HepG2 (cell line): ENCODE data around the gene BAZ1B. TPM values are rescaled to one million over a fixed set of nuclear protein-coding genes. Genes with fewer than 3 reads are reported as not detected.
"Not testable (repeated sequence)": the region's sequence is repeated elsewhere in the genome, so short reads cannot be mapped to it uniquely, and the experiment has no call there.

Experiments
- ATAC-seq: fragments of 200-7000 bp; cut with Tn5 transposase; 3 replicates; pipeline ENCODE4 v1.9.1; 2020; ENCODE audit warnings: mild to moderate bottlenecking, moderate library complexity
- BruUV-seq: library from RNA; stranded (reverse); fragments of 400-500 nt; replicated peaks from 2 replicates; lab custom pipeline; 2021; lab: Mats Ljungman, UMichigan
- CTCF ChIA-PET: fragments of 300-600 bp; formaldehyde crosslinking; extraction: SDS; loops from one replicate; lab custom pipeline; 2021; ENCODE audit warnings: low total read pairs, inconsistent platforms, low intra/inter-chr PET ratio; lab: Yijun Ruan, JAX
- POLR2A ChIA-PET: fragments of 350-600 bp; sonication (Branson Sonifier 250); formaldehyde crosslinking; loops from one replicate; lab custom pipeline; 2020; ENCODE audit warnings: antibody characterized with exemption, inconsistent platforms; lab: Yijun Ruan, JAX
- DNase-seq: peaks from one replicate; pipeline ENCODE4 v3.0.0-alpha.2; 2015; ENCODE audit warnings: low spot score
- FAIRE-seq: peaks from 3 replicates; lab custom pipeline; 2011; peaks lifted over from hg19 to GRCh38; lab: Jason Lieb, UNC
- H2AFZ ChIP-seq: one replicate; pipeline ENCODE4 v1.6.1; 2011; ENCODE audit warnings: low read length, inconsistent platforms
- H3K27ac ChIP-seq: fragments of 300-600 bp; 3 replicates; pipeline ENCODE4 v1.8.0; 2011; ENCODE audit warnings: mixed run types, mild to moderate bottlenecking, mixed read lengths, low read length, inconsistent platforms; ENCODE audit not compliant: insufficient read depth; ENCODE audit errors: extremely low read length
- H3K27me3 ChIP-seq, 2 experiments: fragments of 200-600 bp in 1 of 2; 2 replicates in 1 of 2; 3 replicates in 1 of 2; pipeline versions ENCODE4 v1.6.0 to v1.8.0; 2011; ENCODE audit warnings: low read length in 2 of 2, mild to moderate bottlenecking in 2 of 2, moderate library complexity in 2 of 2, inconsistent platforms in 1 of 2; ENCODE audit not compliant: insufficient read depth in 2 of 2, control insufficient read depth in 1 of 2
- H3K36me3 ChIP-seq, 2 experiments: fragments of 200-600 bp in 1 of 2; replicated peaks in 1 of 2; 2 replicates in 1 of 2; 3 replicates in 1 of 2; pipeline versions ENCODE4 v1.5.1 to v1.8.0; 2011; ENCODE audit warnings: low read length in 2 of 2, inconsistent platforms in 1 of 2; ENCODE audit not compliant: insufficient read depth in 2 of 2, control insufficient read depth in 1 of 2
- H3K4me1 ChIP-seq: 2 replicates; pipeline ENCODE4 v1.5.1; 2012; ENCODE audit warnings: low read length, inconsistent platforms; ENCODE audit not compliant: insufficient read depth
- H3K4me2 ChIP-seq: 2 replicates; pipeline ENCODE4 v1.6.0; 2011; ENCODE audit warnings: low read depth, low read length, inconsistent platforms
- H3K4me3 ChIP-seq, 3 experiments: fragments of 200-600 bp in 1 of 3; sonication (generic), shearing (Covaris generic) in 1 of 3; replicated peaks in 1 of 3; 2 replicates each; pipeline ENCODE4 v1.5.1; 2011 to 2016; ENCODE audit warnings: low read length in 3 of 3, inconsistent platforms in 2 of 3, low read depth in 2 of 3, mild to moderate bottlenecking in 2 of 3, control low read depth in 1 of 3, mixed read lengths in 1 of 3; ENCODE audit not compliant: insufficient read depth in 1 of 3
- H3K79me2 ChIP-seq: one replicate; pipeline ENCODE4 v1.6.1; 2011; ENCODE audit warnings: low read length, inconsistent platforms; ENCODE audit not compliant: insufficient read depth
- H3K9ac ChIP-seq: 2 replicates; pipeline ENCODE4 v1.6.0; 2011; ENCODE audit warnings: mild to moderate bottlenecking, low read depth, low read length, inconsistent platforms; ENCODE audit not compliant: insufficient read depth
- H3K9me3 ChIP-seq: 2 replicates; pipeline ENCODE4 v1.5.1; 2012; ENCODE audit warnings: mild to moderate bottlenecking, low read length
- H4K20me1 ChIP-seq: 2 replicates; pipeline ENCODE4 v1.6.0; 2011; ENCODE audit warnings: inconsistent platforms, mild to moderate bottlenecking, low read length, moderate library complexity; ENCODE audit not compliant: insufficient read depth
- BRCA1 ChIP-seq: sonication (generic); formaldehyde crosslinking; IDR thresholded peaks from 2 replicates; pipeline ENCODE4 v1.4.0; 2020; ENCODE audit warnings: missing genetic modification reagents
- EZH2 ChIP-seq: conservative IDR thresholded peaks from 2 replicates; pipeline ENCODE4 v1.6.1; 2012; ENCODE audit warnings: mild to moderate bottlenecking, low read depth, low read length, moderate library complexity
- HCFC1 ChIP-seq: fragments of 150-350 bp; IDR thresholded peaks from 2 replicates; pipeline ENCODE4 v1.6.1; 2014; ENCODE audit warnings: low read depth, low read length
- ISX ChIP-seq: sonication (generic); formaldehyde crosslinking; conservative IDR thresholded peaks from 2 replicates; pipeline ENCODE4 v1.5.0; 2020; ENCODE audit warnings: missing genetic modification reagents
- NCOA2 ChIP-seq: sonication (generic); formaldehyde crosslinking; IDR thresholded peaks from 2 replicates; pipeline ENCODE4 v1.8.0; 2022; ENCODE audit warnings: inconsistent platforms
- RARG ChIP-seq: sonication (generic); formaldehyde crosslinking; IDR thresholded peaks from 2 replicates; pipeline ENCODE4 v1.4.0; 2020; ENCODE audit warnings: low read depth, mild to moderate bottlenecking, missing genetic modification reagents
- SP5 ChIP-seq: IDR thresholded peaks from 2 replicates; pipeline ENCODE4 v1.6.1; 2016; ENCODE audit warnings: low read depth, borderline replicate concordance
- TP53 ChIP-seq: sonication (generic); formaldehyde crosslinking; conservative IDR thresholded peaks from 2 replicates; pipeline ENCODE4 v1.4.0; 2020; ENCODE audit warnings: missing genetic modification reagents
- YEATS4 ChIP-seq: sonication (generic); formaldehyde crosslinking; IDR thresholded peaks from 2 replicates; pipeline ENCODE4 v1.4.0; 2020; ENCODE audit warnings: missing genetic modification reagents, borderline replicate concordance
- ZBTB1 ChIP-seq: sonication (generic); formaldehyde crosslinking; IDR thresholded peaks from 2 replicates; pipeline ENCODE4 v1.4.0; 2020; ENCODE audit warnings: missing genetic modification reagents, borderline replicate concordance
- ZBTB38 ChIP-seq: sonication (generic); formaldehyde crosslinking; IDR thresholded peaks from 2 replicates; pipeline ENCODE4 v1.5.1; 2020; ENCODE audit warnings: mild to moderate bottlenecking, missing genetic modification reagents
- ZNF678 ChIP-seq: sonication (generic); formaldehyde crosslinking; IDR thresholded peaks from 2 replicates; pipeline ENCODE4 v1.4.0; 2020; ENCODE audit warnings: mild to moderate bottlenecking, missing genetic modification reagents
- WGBS: methylation state at CpG from one replicate; pipeline ENCODE4 v1.1.6; 2017; ENCODE audit warnings: low lambda C conversion rate; 5-methylcytosine and 5-hydroxymethylcytosine counted together
- in situ Hi-C: cut with HindIII; loops from 2 replicates; pipeline ENCODE4 v1.10.0; 2017; ENCODE audit warnings: low pct_unique_long_range_greater_than_20kb; ENCODE audit not compliant: extremely low pct_ligation_motif_present
- intact Hi-C: fragments of 100-400 bp; cut with micrococcal nuclease; formaldehyde crosslinking; loops from one replicate; pipeline ENCODE4 v1.10.0; 2022; ENCODE audit not compliant: unreplicated experiment
- polyA plus RNA-seq, 8 experiments: library from polyadenylated mRNA; depleted of rRNA in 3 of 8; stranded (reverse) in 7 of 8; unstranded in 1 of 8; fragments of >200 nt; fragmentation: Illumina TruSeq in 4 of 8; extraction: Trizol in 4 of 8; gene quantifications; 2 replicates each; pipeline versions ENCODE4 v1.2.1 to v1.2.3, GENCODE V29; 2011 to 2016; ENCODE audit warnings: low read depth in 4 of 8, missing spikeins in 1 of 8, mixed read lengths in 1 of 8; ENCODE audit not compliant: insufficient read depth in 1 of 8
- total RNA-seq, 5 experiments: library from RNA; depleted of rRNA; stranded (reverse); fragments of >200 nt; fragmentation: Illumina TruSeq; extraction: Trizol; gene quantifications; 2 replicates each; pipeline ENCODE4 v1.2.3, GENCODE V29; 2016; ENCODE audit warnings: low read depth in 1 of 5

BAZ1B gene
- total and polyA plus RNA-seq, 2 of the 13 experiments (the other 11 are each of a cell fraction or from before 2014, with no cell fraction given), result 18.6 to 69.4 TPM

GRCh38 chr7:73536479-73536878, 14.4 kb upstream of the BAZ1B start:
- FAIRE-seq, result no peak
- BruUV-seq, result no TSS peak
- 98% methylated on average over 4 of the region's 5 CpGs for WGBS

GRCh38 chr7:73535918-73536317, 13.8 kb upstream of the BAZ1B start:
- intact Hi-C loops, H3K9ac ChIP-seq, H3K79me2 ChIP-seq, POLR2A ChIA-PET, H2AFZ ChIP-seq, H3K4me2 ChIP-seq, H3K9me3 ChIP-seq, H4K20me1 ChIP-seq, H3K4me3 ChIP-seq, H3K27me3 ChIP-seq, BruUV-seq, FAIRE-seq, in situ Hi-C loops, DNase-seq, H3K27ac ChIP-seq, ATAC-seq, CTCF ChIA-PET: not testable (repeated sequence)
- WGBS, result 100% methylated on average over 7 of the region's 7 CpGs
- peaks cover 12% of the 10 kb centered on the region for H3K4me1 ChIP-seq
- H3K36me3 ChIP-seq, result peaks cover 18 to 39% of the 10 kb centered on the region in 2 experiments

More at GRCh38 chr7:73536479-73536878, 14.4 kb upstream of the BAZ1B start:
- in situ Hi-C loops (no loop called here), intact Hi-C loops (no loop called here)
- H3K4me2 ChIP-seq, result no peak overlapping the region
- no peaks in the 10 kb centered on the region for H3K79me2 ChIP-seq
- H2AFZ ChIP-seq, result no peak overlapping the region
- H3K36me3 ChIP-seq, result peaks cover 18 to 39% of the 10 kb centered on the region in 2 experiments
- no peaks in the 10 kb centered on the region for H4K20me1 ChIP-seq
- H3K27ac ChIP-seq, result no peak overlapping the region
- DNase-seq (no peak), ATAC-seq (no peak)
- H3K4me1 ChIP-seq, result peaks cover 12% of the 10 kb centered on the region
- H3K9me3 ChIP-seq, result no peaks in the 10 kb centered on the region
- ChIA-PET POLR2A (no interaction called here), CTCF (no interaction called here)
- no peak for TF ChIP-seq RARG
- no peak overlapping the region for H3K9ac ChIP-seq
- no peak overlapping the region for H3K4me3 ChIP-seq
- no peaks in the 10 kb centered on the region for H3K27me3 ChIP-seq

GRCh38 chr7:73533742-73534141, 11.6 kb upstream of the BAZ1B start:
- ChIA-PET CTCF (no interaction called here), POLR2A (interaction anchor here (1.2 kb wide), 1 partner anchor 11 kb away, joined by 3 read pairs; no protein-coding TSS in a partner anchor)
- no peaks in the 10 kb centered on the region for H3K79me2 ChIP-seq
- no peak overlapping the region for H2AFZ ChIP-seq
- 66% methylated on average over 9 of the region's 9 CpGs for WGBS
- in situ Hi-C loops (no loop called here), intact Hi-C loops (no loop called here)
- H3K9me3 ChIP-seq, result no peaks in the 10 kb centered on the region
- peak; percentile 53 for ATAC-seq
- peaks cover 8 to 23% of the 10 kb centered on the region in 2 experiments; a peak in 4 of 5 replicates for H3K36me3 ChIP-seq
- peak overlapping the region; percentile 35 for H3K27ac ChIP-seq
- no peak overlapping the region for H3K9ac ChIP-seq
- no peak for DNase-seq
- H3K4me2 ChIP-seq, result no peak overlapping the region
- H3K27me3 ChIP-seq, result no peaks in the 10 kb centered on the region
- no peak overlapping the region for H3K4me3 ChIP-seq
- peaks cover 12% of the 10 kb centered on the region for H3K4me1 ChIP-seq
- no peaks in the 10 kb centered on the region for H4K20me1 ChIP-seq
- no peak for FAIRE-seq
- no TSS peak for BruUV-seq
- TF ChIP-seq ZBTB1, result no peak
- TF ChIP-seq ZBTB38 (CRISPR knock-in tag), result peak; percentile 86
- TF ChIP-seq ISX (CRISPR knock-in tag), result no peak
- no peak for TF ChIP-seq YEATS4 (CRISPR knock-in tag)
- no peak for TF ChIP-seq NCOA2 (CRISPR knock-in tag)
- TF ChIP-seq SP5 (CRISPR knock-in tag), result peak; percentile 60; the same call in 1 of the 2 replicates
- no peak for TF ChIP-seq EZH2
- peak; percentile 98 for TF ChIP-seq TP53
- no peak for TF ChIP-seq ZNF678 (CRISPR knock-in tag)
- no peak for TF ChIP-seq BRCA1
- no peak for TF ChIP-seq HCFC1
